Measurements from ENCODE around the gene SSBP3. TPM values are rescaled to one million over a fixed set of nuclear protein-coding genes. Genes with fewer than 3 reads are reported as not detected.

Gene SSBP3
- total RNA-seq, 4 donors from 2014 or later, result 19.3 to 40.5 (median 31.3) TPM

- intact Hi-C loops (cut with DNase I; ENCODE audit: low total_unique reads), result no loop called here
- H3K4me3 ChIP-seq (ENCODE audit: low read depth, poor library complexity, severe bottlenecking), result no peak overlapping the region
- TF ChIP-seq POLR2A (IDR thresholded peaks at IDR 0.05) (no peak), CTCF (IDR thresholded peaks at IDR 0.05) (no peak)
- DNase-seq (ENCODE audit: low spot score in 2 of 2), result no peak
- 44 to 51% methylated on average over 6 of the region's 6 CpGs for WGBS, 2 donors
Observed at GRCh38 chr1:54323921-54324250, 82.3 kb downstream of the SSBP3 start.

- no peak for TF ChIP-seq POLR2A (IDR thresholded peaks at IDR 0.05)
- H3K4me3 ChIP-seq (ENCODE audit: low read depth, poor library complexity, severe bottlenecking), result no peak overlapping the region
- no peak for DNase-seq (ENCODE audit: low spot score in 2 of 2)
- 52 to 60% methylated on average over 6 of the region's 6 CpGs for WGBS, 2 donors
- intact Hi-C loops (cut with DNase I; ENCODE audit: low total_unique reads), result no loop called here
Observed at GRCh38 chr1:54323324-54323739, 82.9 kb downstream of the SSBP3 start.

GRCh38 chr1:54318246-54318814 lies 87.9 kb downstream of the SSBP3 start:
- WGBS, 2 donors, result 82 to 89% methylated on average over 4 of the region's 4 CpGs
- no peak for TF ChIP-seq POLR2A (IDR thresholded peaks at IDR 0.05)
- no peak for TF ChIP-seq CTCF (IDR thresholded peaks at IDR 0.05)
- H3K4me3 ChIP-seq (ENCODE audit: low read depth, poor library complexity, severe bottlenecking), result no peak overlapping the region
- intact Hi-C loops (cut with DNase I; ENCODE audit: low total_unique reads), result no loop called here
- DNase-seq (ENCODE audit: low spot score in 2 of 2), result no peak

DNA sequence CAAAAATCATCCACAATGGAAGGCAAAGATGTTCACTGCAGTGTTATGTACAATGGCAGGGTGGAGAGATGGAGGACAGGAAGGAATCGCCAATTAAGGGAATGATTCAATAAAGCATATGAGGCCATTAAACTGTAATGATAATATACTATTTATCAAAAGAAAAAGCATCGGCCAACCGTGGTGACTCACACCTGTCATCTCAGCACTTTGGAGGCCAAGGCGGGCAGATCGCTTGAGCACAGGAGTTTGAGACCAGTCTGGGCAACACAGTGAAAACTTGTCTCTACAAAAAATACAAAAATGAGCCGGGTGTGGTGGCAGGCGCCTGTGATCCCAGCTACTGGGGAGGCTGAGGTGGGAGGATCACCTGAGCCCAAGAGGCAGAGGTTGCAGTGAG lies 89.1 kb downstream of the SSBP3 start:
- WGBS, 2 donors, result 63 to 73% methylated on average over 7 of the region's 7 CpGs
- intact Hi-C loops (cut with DNase I; ENCODE audit: low total_unique reads), result no loop called here
- DNase-seq (ENCODE audit: low spot score in 2 of 2), result no peak
- no peak overlapping the region for H3K4me3 ChIP-seq (ENCODE audit: low read depth, poor library complexity, severe bottlenecking)
- no peak for TF ChIP-seq CTCF (IDR thresholded peaks at IDR 0.05)
- TF ChIP-seq POLR2A (IDR thresholded peaks at IDR 0.05), result no peak

GRCh38 chr1:54315099-54315498 lies 91.1 kb downstream of the SSBP3 start:
- no peak overlapping the region for H3K4me3 ChIP-seq (ENCODE audit: low read depth, poor library complexity, severe bottlenecking)
- no peak for DNase-seq (ENCODE audit: low spot score in 2 of 2)
- intact Hi-C loops (cut with DNase I; ENCODE audit: low total_unique reads), result no loop called here
- 75 to 92% methylated on average over 4 of the region's 4 CpGs for WGBS, 2 donors
- TF ChIP-seq POLR2A (IDR thresholded peaks at IDR 0.05), result no peak
- no peak for TF ChIP-seq CTCF (IDR thresholded peaks at IDR 0.05)

GRCh38 chr1:54314696-54315095 lies 91.5 kb downstream of the SSBP3 start:
- DNase-seq (ENCODE audit: low spot score in 2 of 2), result no peak
- no peak overlapping the region for H3K4me3 ChIP-seq (ENCODE audit: low read depth, poor library complexity, severe bottlenecking)
- intact Hi-C loops (cut with DNase I; ENCODE audit: low total_unique reads), result no loop called here
- TF ChIP-seq CTCF (IDR thresholded peaks at IDR 0.05), result no peak
- TF ChIP-seq POLR2A (IDR thresholded peaks at IDR 0.05), result no peak
- WGBS, 2 donors, result 50 to 55% methylated on average over 6 of the region's 6 CpGs
